IPS DF 19.7 (cell line): Measurements from ENCODE around the gene SRPK2.
"Not testable (repeated sequence)": the region's sequence is repeated elsewhere in the genome, so short reads cannot be mapped to it uniquely, and the experiment has no call there.

Experiments
- DNase-seq: peaks from one replicate; pipeline ENCODE4 v3.0.0-alpha.2; 2013; ENCODE audit warnings: low read depth, low spot score

SRPK2 gene

DNA sequence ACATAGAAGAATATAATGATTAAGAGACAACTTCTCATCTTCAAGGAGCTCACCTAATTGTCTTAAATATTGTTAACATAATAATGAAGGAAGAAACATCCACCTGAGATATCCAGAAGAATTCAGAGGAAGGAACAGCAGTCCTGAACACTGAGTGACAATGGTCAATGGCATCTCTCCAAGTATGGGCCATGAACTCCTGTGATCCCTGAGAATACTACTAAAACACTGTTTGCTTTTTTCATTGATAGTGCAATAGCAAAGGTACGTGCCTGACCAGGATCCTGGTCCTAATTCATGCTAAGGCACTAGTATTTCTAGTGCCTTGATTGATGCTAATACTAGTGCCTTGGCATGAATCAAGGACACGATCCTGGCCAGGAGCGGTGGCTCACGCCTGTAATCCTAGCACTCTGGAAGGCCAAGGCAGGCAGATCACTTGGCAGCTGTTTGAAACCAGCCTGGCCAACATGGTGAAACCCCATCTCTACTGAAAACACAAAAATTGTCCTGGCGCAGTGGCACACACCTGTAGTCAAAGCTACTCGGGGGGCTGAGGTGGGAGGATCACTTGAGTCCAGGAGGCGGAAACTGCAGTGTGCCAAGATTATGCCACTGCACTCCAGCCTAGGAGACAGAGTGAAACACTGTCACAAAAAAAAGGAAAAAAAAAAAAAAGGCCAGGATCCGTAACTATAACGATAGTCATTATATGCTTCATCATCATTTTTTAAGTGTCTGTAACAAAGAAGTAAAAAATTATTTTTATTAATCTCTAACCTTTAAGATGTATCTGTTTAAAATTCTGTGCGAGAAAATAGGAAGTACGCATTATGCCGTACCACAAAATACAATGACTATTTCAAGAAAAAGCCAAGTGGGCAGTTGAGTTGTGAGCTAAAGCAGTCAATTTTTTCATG, 49.1 kb downstream of the SRPK2 start:
- no peak for DNase-seq

DNA sequence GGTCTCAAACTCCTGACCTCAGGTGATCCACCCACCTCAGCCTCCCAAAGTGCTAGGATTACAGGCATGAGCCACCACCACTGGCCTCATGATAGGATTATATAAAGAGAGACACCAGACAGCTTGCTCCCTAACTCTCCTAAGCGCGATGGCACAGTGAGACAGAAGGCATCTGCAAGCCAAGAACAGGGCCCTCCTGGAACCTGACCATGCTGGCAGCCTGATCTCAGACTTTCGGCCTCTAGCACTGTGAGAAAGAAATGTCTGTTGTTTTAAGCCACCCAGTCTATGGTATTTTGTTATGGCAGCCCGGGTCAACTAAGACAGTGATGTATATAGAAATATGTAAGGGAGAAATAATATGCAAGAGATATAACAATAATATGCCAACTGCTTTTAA, 51.2 kb downstream of the SRPK2 start:
- no peak for DNase-seq

DNA sequence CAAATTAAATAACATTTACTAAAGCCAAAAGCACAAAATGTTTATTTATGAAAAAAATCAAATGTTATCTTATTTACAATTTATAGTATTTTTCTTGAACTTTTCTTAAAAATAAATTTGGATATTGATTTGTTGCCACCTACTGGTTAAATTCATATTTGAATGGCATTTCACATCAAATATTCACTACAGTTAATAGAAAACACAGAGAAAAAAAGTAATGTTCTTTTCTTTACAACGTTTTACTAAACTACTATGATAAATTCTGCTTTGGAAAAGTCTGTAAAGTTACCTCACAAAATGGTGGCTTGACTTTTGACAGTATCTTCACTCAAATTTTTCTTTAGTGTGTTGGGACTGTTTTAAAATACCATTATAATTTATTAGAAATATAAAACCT, 52.7 kb downstream of the SRPK2 start:
- no peak for DNase-seq

DNA sequence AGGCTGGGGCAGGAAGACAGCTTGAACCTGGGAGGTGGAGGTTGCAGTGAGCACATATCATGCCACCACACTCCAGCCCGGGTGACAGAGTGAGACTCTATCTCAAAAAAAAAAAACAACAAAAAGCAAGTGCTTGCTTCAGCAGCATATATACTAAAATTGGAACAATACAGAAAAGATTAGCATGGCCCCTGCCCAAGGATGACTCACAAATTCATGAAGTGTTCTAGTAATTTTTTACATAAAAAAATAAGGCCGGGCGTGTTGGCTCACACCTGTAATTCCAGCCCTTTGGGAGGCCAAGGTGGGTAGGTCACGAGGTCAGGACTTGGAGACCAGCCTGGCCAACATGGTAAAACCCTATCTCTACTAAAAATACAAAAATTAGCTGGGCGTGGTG, 56.1 kb downstream of the SRPK2 start:
- DNase-seq: not testable (repeated sequence)

DNA sequence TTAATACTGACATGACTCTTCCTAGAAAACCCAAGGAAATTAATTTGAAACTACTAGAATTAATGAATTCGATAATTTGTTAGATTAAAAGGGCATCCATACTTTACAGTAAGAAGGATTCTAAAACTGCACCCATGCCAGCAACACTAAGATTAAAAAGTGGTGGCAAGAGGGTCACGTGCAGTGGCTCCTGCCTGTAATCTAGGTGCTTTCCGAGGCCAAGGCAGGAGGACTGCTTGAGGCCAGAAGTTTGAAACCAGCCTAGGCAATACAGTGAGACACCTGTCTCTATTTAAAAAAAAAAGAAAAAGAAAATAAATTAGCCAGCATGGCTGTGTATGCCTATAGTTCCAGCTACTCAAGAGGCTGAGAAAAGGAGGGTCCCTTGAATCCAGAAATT, 58.2 kb downstream of the SRPK2 start:
- DNase-seq: no peak

DNA sequence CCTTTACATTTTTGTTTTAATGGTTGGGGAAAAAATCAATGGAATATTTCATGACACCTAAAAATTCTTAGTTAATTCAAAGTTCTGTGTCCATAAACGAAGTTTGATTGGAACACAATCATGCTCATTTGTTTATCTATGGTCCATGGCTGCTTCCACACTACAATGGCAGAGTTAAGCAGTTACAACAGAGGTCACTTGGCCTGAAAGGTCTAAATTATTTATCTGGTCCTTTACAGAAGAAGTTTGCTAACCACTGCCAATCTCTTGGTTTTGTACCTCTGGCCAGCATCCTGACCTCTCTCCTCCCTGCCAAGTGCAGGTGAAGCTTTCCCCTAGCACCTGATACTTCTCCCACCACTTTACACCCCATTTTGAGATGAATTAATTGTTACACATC, 61.5 kb downstream of the SRPK2 start:
- DNase-seq: no peak

DNA sequence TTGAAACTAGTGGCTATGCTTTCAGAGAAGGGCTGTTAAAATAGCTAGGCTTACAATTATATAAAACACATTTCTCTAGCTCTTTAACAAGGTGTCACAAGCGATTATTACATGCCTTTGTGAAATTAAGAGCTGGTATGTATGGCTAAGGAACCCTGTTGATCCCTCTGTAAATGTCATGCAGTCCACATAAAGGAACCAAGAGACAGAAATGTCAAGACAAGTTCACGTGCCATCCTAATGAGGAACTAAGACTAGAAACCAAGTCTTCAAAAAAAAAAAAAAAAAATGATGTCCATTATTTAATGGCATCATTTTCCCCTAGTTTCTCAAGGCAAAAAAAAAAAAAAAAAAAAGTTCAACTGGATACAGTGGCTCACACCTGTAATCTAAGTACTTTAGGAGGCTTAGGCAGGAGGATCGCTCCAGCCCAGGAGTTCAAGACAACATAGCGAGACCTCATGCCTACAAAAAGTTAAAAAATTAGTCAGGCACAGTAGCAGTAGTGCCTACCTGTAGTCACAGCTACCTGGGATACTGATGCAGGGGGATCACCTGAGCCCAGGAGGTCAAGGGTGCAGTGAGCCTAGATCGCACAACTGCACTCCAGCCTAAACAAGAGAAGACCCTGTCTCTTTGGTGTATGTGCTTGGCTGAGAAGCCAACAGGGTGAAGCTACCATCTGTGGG, 63.4 kb downstream of the SRPK2 start:
- DNase-seq: no peak

DNA sequence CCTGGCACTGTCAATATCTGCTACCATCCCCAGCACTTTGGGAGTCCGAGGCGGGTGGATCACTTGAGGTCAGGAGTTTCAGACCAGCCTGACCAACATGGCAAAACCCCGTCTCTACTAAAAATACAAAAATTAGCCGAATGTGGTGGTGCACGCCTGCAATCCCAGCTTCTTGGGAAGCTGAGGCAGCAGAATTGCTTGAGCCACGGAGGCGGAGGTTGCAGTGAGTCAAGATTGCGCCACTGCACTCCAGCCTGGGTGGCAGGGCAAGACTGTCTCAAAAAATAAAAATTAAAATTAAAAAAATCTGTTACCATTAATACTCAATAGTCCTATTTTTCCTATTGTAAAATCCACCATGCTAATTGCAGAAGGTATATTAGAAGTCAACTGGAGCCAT, 64.1 kb downstream of the SRPK2 start:
- not testable (repeated sequence) for DNase-seq

DNA sequence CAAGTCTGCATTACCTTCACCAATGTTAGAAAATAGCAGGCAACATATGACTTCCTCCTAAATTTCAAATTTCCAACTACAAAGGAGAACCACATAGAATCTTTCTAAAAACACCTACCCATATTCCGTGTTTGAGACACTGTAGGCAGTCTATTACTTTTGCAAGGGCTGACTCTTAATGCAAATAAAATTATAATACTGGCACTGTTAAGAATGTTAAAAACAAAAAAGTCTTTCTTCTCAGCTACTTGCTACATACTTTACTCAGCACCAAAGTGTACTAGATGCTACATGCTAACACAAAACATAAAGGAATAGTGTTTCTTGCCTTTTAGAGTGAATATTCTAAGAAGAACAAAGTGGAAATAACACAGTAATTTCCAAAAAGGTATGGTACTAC, 65.4 kb downstream of the SRPK2 start:
- no peak for DNase-seq

DNA sequence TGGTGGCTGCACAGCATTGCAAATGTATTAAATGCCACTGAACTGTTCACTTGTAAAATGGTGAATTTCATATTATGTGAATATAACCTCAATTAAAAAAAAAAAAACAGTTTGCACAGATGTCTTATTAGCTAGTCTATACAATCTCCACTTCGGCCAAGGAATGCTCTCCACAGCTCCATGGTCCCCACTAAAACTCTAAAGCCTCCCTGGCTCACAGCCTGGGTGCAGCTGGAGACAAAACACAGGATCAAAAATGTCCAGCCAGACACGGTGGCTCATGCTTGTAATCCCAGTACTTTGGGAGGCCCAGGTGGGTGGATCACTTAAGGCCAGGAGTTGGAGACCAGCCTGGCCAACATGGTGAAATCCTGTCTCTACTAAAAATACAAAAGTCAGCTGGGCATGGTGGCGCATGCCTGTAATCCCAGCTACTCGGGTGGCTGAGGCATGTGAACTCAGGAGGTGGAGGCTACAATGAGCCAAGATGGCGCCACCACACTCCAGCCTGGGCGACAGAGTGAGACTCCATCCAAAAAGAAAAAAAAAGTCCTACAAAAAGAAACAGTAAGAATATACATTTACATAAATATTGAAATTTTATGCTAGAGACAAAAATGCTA, 66.0 kb downstream of the SRPK2 start:
- no peak for DNase-seq

DNA sequence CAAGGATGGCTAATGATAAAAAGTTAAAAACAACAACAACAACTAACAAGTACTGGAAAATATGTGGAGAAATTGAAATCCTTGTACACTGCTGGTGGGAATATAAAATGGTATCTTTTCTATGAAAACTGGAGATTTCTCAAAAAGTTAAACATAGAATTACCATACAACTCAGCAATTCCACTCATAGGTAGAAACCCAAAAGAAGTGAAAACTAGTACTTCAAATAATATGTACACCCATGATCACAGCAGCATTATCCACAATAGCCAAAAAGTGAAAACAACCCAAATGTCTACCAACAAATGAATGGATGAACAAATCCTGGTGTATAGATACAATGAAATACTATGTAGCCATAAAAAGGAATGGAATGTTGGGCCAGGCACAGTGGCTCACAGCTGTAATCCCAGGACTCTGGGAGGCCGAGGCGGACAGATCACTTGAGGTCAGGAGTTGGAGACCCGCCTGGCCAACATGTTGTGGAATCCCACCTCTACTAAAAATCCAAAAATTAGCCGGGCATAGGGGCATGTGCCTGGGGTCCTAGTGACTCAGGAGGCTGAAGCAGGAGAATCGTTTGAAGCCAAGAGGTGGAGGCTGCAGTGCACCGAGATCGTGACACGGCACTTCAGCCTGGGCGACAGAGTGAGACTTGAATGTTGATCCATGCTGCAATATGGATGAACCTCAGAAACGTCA, 66.8 kb downstream of the SRPK2 start:
- DNase-seq: no peak

DNA sequence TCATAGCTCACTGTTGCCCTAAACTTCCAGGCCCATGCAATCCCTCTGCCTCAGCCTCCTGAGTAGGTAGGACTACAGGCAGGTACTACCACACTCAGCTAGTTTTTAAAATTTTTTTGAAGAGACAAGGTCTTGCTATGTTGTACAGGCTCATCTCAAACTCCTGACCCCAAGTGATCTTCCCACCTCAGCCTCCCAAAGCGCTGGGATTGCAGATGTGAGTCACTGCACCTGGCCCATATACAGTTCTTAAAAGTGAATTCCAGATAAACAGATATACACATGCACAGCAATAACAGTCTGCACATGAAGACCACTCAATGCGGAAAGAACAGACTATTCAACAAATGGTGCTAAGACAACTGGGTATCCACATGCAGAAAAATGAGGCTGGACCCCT, 67.8 kb downstream of the SRPK2 start:
- no peak for DNase-seq

DNA sequence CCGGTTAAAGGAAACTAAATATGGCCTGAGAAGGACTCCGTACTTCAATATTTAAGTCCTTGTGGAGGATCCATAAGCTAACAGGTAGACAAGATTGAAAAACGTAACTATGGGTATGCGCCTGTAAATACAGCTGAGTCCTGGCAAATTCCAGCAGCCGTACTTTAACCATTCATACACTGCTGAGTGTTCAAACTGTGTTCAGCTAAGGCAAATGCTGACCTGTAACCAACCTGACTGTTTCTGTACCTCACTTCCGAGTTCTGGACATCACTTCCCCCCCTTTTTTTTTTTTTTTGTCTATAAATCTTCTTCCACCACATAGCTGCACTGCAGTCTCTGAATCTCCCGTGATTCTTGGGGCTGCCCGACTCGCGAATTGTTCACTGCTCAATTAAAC, 69.1 kb downstream of the SRPK2 start:
- DNase-seq: no peak

DNA sequence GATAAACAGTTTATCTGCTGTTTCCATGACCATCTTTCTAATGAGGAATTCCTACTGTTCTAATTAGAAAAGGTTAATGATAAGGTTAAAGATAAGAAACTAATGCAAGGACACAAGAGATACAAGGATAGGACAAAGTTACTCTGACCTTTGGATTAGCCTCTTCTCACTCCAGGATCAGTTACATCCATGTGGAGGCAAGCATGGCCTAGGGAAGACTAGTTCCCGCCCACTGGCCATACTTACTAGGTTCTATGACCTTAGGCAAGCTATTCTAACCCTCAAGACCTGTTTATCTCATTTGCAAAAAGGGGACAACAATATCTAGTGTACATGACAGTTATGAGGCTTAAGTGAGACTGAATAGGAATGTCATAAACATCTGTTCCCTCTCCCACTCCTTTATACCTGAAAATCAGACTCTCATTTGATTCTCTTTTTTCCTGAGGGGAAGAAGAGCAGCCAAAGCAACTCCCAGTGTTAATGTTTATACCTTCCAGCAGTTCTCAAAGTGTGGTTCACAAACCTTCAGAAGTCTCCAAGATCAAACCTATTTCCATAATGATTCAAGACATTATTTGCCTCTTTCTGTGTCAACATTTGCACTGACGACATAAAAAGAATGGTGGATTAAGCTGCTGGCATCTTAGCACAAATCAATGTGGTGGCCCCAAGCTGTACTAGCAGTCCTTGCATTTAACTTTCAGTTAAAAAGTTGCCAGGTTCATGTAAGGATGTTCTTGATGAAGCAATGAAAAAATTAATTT, 72.0 kb downstream of the SRPK2 start:
- DNase-seq: no peak

DNA sequence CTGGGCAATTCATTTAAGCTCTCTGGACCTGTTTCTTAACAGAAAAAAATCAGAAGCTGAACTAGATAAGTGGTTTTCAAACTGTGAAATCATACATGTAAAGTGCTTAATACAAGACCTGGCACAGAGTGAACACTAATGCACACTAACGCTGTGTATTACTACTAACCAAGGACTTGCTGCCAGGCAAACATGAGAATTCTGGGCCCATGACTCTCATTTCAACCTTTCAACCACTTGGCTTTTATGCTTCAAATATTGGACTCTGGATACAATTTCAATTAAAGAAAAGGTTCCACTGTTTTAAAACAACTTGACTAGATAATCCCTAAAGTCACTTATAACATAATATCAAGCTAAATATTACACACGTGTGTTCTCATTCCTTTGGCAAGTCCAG, 73.4 kb downstream of the SRPK2 start:
- no peak for DNase-seq

DNA sequence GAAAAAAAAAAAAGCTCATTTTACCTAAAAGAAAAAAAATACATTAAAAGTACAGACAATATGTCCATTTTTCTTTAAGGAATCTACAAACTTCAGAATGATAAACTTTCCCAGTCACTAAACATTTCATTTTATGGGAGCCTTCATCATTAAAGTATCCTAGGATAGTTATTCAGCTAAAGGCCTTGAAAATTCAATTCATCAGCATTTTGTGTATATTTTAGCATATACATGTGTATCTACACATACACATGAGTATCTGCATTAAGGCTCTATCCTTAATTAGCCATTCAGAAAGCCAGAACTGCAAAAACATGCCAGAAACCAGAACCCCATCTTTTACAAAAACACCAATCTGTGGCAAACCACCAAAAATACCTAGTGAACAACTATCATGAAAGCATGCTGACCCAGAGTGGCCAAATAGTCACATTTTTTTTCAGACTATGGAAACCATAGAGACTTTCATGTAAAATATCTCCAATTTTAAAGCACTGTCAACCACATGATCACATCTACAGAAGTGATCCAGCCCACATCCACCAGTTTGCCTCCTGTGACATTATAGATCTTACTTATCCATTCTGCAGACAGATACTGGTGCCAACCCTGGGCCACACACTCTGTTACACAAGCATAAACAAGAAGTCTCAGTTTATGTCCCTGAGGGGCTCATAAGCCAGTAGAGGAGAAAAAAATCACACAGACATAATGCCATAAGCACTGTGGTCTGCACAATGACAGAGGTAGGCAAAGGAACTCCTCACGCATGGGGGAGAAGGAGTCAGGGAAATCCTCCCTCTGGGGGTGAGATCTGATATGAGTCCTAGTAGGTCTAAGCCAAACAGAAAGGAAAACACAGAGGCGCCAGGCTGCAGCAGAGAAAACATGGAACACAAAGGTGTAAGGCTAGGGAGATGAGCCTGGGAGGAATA, 79.2 kb downstream of the SRPK2 start:
- no peak for DNase-seq

DNA sequence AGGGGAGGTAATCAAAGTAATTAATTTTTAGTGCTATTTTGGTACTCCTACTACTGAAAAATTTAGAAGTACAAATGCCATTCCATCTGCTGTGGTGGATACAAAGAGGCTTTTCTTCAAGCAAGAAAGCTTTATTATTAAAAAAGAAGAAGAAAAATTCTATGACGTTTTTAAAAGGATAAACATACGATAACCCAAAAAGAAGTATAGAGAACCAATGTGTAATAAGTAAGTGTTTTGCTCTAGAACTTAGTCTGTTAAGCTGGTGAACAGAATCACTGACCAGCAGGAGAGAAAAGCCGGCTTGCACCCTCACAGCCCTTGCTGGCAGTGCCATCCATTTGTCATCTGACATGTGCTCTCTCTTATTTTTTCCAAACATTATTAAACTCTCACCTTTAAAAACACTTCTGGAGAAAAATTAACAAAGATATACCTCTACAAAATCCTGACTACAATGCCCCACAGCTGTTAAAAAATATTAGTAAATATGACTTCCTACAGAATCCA, 81.5 kb downstream of the SRPK2 start:
- no peak for DNase-seq

DNA sequence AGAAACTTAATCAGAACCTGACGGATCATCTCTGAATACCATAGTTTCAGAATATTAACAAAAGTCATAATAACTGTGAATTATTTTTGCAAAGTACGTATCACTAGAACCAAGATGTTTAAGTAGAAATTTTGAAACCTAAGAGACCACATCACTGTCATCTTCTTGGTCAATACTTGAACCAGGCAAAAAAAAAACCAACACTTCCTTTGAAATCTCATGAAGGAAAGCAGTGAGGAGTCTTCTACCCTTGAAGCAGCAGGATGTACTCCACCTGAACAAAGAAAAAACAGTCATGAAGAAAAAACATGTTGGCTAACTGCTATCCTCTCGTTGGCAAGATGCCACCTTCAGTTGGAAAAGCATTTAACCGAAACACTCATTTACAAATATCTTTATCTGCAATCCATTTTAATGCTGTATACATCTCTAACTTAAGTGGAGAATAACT, 82.4 kb downstream of the SRPK2 start:
- DNase-seq: no peak

DNA sequence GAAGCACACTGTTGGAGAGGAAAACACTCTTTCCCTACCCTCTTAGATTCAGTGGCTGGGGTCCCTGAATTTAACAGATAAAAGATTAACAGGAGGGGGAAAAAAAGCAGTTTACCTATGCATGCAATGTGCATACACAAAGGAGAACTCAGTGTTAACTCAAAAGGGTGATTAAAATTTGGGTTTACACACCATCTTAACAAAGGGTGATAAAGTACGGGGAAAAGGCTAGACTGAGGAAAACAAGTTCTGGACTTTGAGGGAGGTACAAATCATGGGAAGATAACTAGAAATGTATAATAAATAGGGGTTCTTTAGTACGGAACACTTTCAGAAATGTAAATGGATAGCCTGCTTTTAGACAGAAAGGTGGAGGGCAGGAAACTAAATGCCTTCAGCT, 83.1 kb downstream of the SRPK2 start:
- no peak for DNase-seq
